Panc1 (cell line): ENCODE measurements around the gene BRINP3. TPM values are rescaled to one million over a fixed set of nuclear protein-coding genes. Genes with fewer than 3 reads are reported as not detected.

ENCODE experiments used
- ATAC-seq: fragments of 200-7000 bp; cut with Tn5 transposase; 2 replicates; pipeline ENCODE4 v1.9.1; 2020; ENCODE audit warnings: mild to moderate bottlenecking, moderate library complexity
- BruUV-seq: library from RNA; stranded (reverse); fragments of 400-500 nt; replicated peaks from 2 replicates; lab custom pipeline; 2021; lab: Mats Ljungman, UMichigan
- CTCF ChIA-PET: fragments of 300-600 bp; sonication (Branson Sonifier 250); formaldehyde crosslinking; loops from one replicate; lab custom pipeline; 2022; ENCODE audit warnings: antibody characterized with exemption; lab: Charles Lee
- POLR2A ChIA-PET: fragments of 300-600 bp; sonication (Branson Sonifier 250); formaldehyde crosslinking; loops from one replicate; lab custom pipeline; 2022; ENCODE audit warnings: antibody characterized with exemption; lab: Charles Lee
- DNase-seq: peaks from one replicate; pipeline ENCODE4 v3.0.0-alpha.2; 2010; ENCODE audit warnings: low read depth, low spot score
- H3K27ac ChIP-seq: 2 replicates; pipeline ENCODE4 v1.5.1; 2011; ENCODE audit warnings: mild to moderate bottlenecking, low read length, inconsistent platforms
- H3K27me3 ChIP-seq: fragments of 200-500 bp; sonication (Bioruptor generic); 2 replicates; pipeline ENCODE4 v1.6.0; 2014; ENCODE audit warnings: low read length, inconsistent platforms; ENCODE audit not compliant: control insufficient read depth, insufficient read depth
- H3K36me3 ChIP-seq: fragments of 200-500 bp; sonication (Bioruptor generic); 2 replicates; pipeline ENCODE4 v1.5.1; 2014; ENCODE audit warnings: inconsistent platforms, mild to moderate bottlenecking, low read length, moderate library complexity; ENCODE audit not compliant: control insufficient read depth, insufficient read depth
- H3K4me1 ChIP-seq: 2 replicates; pipeline ENCODE4 v1.5.1; 2011; ENCODE audit warnings: inconsistent platforms, mild to moderate bottlenecking, low read length, moderate library complexity; ENCODE audit not compliant: control insufficient read depth, insufficient read depth
- H3K4me3 ChIP-seq, 2 experiments: 2 replicates each; pipeline ENCODE4 v1.5.1; 2011 to 2012; ENCODE audit warnings: low read depth in 2 of 2, low read length in 2 of 2, mild to moderate bottlenecking in 2 of 2, inconsistent platforms in 1 of 2, moderate library complexity in 1 of 2
- H3K9me3 ChIP-seq: fragments of 200-500 bp; sonication (Bioruptor generic); 2 replicates; pipeline ENCODE4 v1.5.1; 2014; ENCODE audit warnings: low read depth, mild to moderate bottlenecking, inconsistent platforms, low read length, moderate library complexity; ENCODE audit not compliant: control insufficient read depth, insufficient read depth
- POLR2AphosphoS5 ChIP-seq: IDR thresholded peaks from 2 replicates; pipeline ENCODE4 v1.6.1; 2012; ENCODE audit warnings: mild to moderate bottlenecking, low read depth, low read length, moderate library complexity
- REST ChIP-seq, 2 experiments: IDR thresholded peaks; 2 replicates each; pipeline ENCODE4 v1.6.1; 2011 to 2012; ENCODE audit warnings: low read depth in 2 of 2, control low read depth in 1 of 2, low read length in 1 of 2, mild to moderate bottlenecking in 1 of 2, moderate library complexity in 1 of 2; ENCODE audit not compliant: insufficient read depth in 1 of 2
- SIN3A ChIP-seq: IDR thresholded peaks from 2 replicates; pipeline ENCODE4 v1.6.1; 2012; ENCODE audit warnings: low read depth, mild to moderate bottlenecking, low read length, moderate library complexity, borderline replicate concordance; ENCODE audit not compliant: insufficient read depth
- TCF7L2 ChIP-seq: IDR thresholded peaks from 2 replicates; pipeline ENCODE4 v1.6.1; 2011; ENCODE audit warnings: mild to moderate bottlenecking, low read depth, low read length, inconsistent platforms
- in situ Hi-C: cut with HindIII; loops from 2 replicates; pipeline ENCODE4 v1.10.0; 2016; ENCODE audit warnings: low sequenced_read_pairs, low pct_unique_long_range_greater_than_20kb
- intact Hi-C: fragments of 100-400 bp; cut with micrococcal nuclease; formaldehyde crosslinking; loops from one replicate; pipeline ENCODE4 v1.10.0; 2022; ENCODE audit not compliant: unreplicated experiment
- total RNA-seq: library from RNA; stranded (reverse); gene quantifications from one replicate; pipeline ENCODE4 v1.2.1, GENCODE V29; 2021; ENCODE audit not compliant: unreplicated experiment
- TF ChIP-seq, protein P1 (sequence below): fragments of 450-650 bp; IDR thresholded peaks from 2 replicates; pipeline ENCODE4 v1.5.1; 2017; ENCODE audit warnings: mild to moderate bottlenecking

Gene BRINP3
- total RNA-seq, 1 experiment from 2014 or later, result 1.0 TPM

GRCh38 chr1:190212450-190212849, 265.2 kb downstream of the BRINP3 start:
- DNase-seq, result no peak
- Histone ChIP-seq H3K9me3 (no peaks in the 10 kb centered on the region), H3K36me3 (no peaks in the 10 kb centered on the region), H3K27me3 (no peaks in the 10 kb centered on the region), H3K27ac (no peak overlapping the region), H3K4me3 (no peak overlapping the region), H3K4me1 (no peaks in the 10 kb centered on the region)
- no peak for ATAC-seq
- no TSS peak for BruUV-seq
- no peak for TF ChIP-seq TCF7L2
- no peak for TF ChIP-seq REST (IDR thresholded peaks at IDR 0.05; ENCODE audit: insufficient read depth in 1 of 2, low read depth in 2 of 2, low read length in 1 of 2)
- no peak for TF ChIP-seq POLR2AphosphoS5
- TF ChIP-seq SIN3A, result no peak
- TF ChIP-seq, protein P1, sequence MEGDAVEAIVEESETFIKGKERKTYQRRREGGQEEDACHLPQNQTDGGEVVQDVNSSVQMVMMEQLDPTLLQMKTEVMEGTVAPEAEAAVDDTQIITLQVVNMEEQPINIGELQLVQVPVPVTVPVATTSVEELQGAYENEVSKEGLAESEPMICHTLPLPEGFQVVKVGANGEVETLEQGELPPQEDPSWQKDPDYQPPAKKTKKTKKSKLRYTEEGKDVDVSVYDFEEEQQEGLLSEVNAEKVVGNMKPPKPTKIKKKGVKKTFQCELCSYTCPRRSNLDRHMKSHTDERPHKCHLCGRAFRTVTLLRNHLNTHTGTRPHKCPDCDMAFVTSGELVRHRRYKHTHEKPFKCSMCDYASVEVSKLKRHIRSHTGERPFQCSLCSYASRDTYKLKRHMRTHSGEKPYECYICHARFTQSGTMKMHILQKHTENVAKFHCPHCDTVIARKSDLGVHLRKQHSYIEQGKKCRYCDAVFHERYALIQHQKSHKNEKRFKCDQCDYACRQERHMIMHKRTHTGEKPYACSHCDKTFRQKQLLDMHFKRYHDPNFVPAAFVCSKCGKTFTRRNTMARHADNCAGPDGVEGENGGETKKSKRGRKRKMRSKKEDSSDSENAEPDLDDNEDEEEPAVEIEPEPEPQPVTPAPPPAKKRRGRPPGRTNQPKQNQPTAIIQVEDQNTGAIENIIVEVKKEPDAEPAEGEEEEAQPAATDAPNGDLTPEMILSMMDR, result no peak
- in situ Hi-C loops, result no loop called here
- CTCF ChIA-PET, result no interaction called here
- intact Hi-C loops, result no loop called here
- POLR2A ChIA-PET, result no interaction called here

- ChIA-PET POLR2A (no interaction called here), CTCF (no interaction called here)
- Histone ChIP-seq H3K27me3 (no peaks in the 10 kb centered on the region), H3K4me3 (no peak overlapping the region), H3K9me3 (no peaks in the 10 kb centered on the region), H3K4me1 (no peaks in the 10 kb centered on the region), H3K36me3 (no peaks in the 10 kb centered on the region), H3K27ac (no peak overlapping the region)
- intact Hi-C loops, result no loop called here
- ATAC-seq (no peak), DNase-seq (no peak)
- in situ Hi-C loops, result no loop called here
- no TSS peak for BruUV-seq
- TF ChIP-seq POLR2AphosphoS5 (no peak), SIN3A (no peak), REST (IDR thresholded peaks at IDR 0.05; ENCODE audit: insufficient read depth in 1 of 2, low read depth in 2 of 2, low read length in 1 of 2) (no peak), TCF7L2 (no peak)
- TF ChIP-seq, protein P1, result no peak
Measured at GRCh38 chr1:190207733-190208132, 269.9 kb downstream of the BRINP3 start.
